Head of caudate nucleus (tissue), 42 donors: Measurements from ENCODE around the gene PTPRM.
A peak's percentile ranks its signal among the peaks of the same experiment; 100 is the strongest.

Source experiments
- DNase-seq, 42 donors: peaks; one replicate each; pipeline versions ENCODE4 v3.0.0 to v3.0.0-alpha.2; 2020 to 2021; ENCODE audit warnings: mixed read lengths in 7 of 42
- intact Hi-C: fragments of 100-400 bp; cut with DNase I; formaldehyde crosslinking; loops from one replicate; pipeline ENCODE4 v1.15.0; 2022

PTPRM gene

DNA sequence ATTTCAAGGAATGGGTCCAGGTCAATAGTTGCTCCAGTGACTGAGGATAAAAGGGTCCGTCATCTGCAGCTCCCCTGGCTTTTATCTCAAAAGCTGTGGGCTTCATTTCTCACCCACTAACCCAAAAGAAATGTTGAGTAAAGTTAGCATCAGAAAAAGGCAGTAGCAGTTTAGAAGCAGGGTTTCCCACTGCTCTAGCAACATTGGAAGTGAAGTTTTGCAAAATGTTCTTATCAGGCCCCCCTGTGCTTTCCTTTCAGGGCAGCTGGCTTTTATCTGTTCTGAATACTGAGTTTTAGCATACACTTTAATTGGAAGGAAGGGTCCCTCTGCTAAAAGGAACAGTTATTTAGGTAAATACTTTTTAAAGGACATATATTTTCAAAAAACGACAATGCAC lies 745.9 kb downstream of the PTPRM start:
- intact Hi-C loops = no loop called here
- DNase-seq = no peak

- no peak for DNase-seq
Observed at GRCh38 chr18:8314124-8314523, 747.0 kb downstream of the PTPRM start.

DNA sequence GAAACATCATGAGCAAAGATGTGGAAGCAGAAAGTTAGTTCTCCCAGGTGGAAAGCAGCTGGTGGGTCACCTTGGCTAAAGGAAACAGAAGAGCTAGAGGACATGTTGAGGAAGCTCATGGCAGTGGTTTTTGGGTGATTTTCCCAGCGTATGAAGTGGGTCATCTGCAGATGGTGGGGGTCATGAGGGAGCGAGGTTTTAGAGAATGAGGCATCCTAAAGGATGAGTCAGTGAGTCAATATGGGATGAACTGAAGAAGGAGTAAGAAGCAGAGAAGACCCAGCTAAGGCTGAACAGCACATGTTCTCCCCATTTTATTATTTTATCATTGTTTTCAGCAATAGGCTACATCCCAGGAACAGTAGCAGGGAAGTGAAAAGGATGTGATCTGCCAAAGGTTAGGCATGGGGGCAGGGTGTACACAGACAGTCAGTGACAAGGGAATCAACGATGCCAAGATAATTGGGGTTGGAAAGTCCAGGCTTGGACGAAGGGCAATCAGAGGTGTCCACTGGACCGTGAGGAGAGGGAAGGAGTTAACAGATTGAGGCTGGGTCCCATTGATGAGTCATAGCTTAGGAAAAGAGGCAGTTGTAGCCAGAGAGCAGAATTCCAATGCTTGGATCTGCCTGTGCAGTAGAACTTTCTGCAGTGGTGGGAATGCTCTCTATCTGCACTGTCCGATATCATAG lies 752.8 kb downstream of the PTPRM start:
- DNase-seq = no peak
- intact Hi-C loops = no loop called here

More at GRCh38 chr18:8314124-8314523, 747.0 kb downstream of the PTPRM start:
- intact Hi-C loops = no loop called here

DNA sequence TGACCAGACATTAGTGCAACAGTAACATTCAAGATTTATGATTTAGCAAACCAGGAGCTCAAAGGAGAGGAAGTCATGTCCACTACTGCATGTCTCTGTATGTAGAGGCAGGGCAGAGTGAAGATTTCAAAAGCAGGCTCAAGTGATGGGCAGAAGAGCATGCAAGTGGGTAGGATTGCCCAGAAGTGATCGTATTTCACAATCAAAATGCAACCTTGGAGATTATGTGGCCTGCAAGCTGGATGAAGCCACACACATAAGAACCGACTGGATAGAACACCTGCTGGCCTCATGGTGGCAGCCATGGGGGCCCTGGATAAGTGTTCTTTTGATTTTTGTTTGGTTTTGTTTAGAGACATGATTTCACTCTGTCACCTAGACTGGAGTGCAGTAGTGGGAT lies 755.4 kb downstream of the PTPRM start:
- no peak for DNase-seq
- intact Hi-C loops = no loop called here

GRCh38 chr18:8324343-8325065 lies 757.4 kb downstream of the PTPRM start:
- intact Hi-C loops = no loop called here
- DNase-seq = no peak

GRCh38 chr18:8326763-8327394 lies 759.8 kb downstream of the PTPRM start:
- intact Hi-C loops = no loop called here
- DNase-seq = no peak

GRCh38 chr18:8328126-8328525 lies 761.0 kb downstream of the PTPRM start:
- intact Hi-C loops = no loop called here

GRCh38 chr18:8329186-8329771 lies 762.2 kb downstream of the PTPRM start:
- intact Hi-C loops = no loop called here
- no peak for DNase-seq

More at GRCh38 chr18:8328126-8328525, 761.0 kb downstream of the PTPRM start:
- no peak for DNase-seq

DNA sequence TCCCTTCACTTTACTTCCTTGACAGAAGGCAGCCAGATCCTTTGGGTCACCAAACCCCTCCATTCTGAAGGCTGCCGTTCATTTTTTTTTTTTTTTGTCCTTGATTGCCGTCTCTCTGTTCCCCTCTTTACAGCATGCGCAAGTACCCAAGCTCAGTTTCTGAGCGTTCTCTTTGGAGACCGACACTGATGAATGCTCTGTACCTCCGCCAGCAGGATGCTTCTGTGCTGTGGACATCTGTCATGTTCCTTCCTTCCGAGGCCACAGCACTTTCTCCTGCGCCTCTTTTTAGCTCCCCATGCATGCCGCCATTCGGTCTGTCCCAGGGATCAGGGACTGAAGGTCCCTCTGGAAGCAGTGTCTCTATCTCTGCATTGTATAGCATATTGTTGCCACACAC lies 763.5 kb downstream of the PTPRM start:
- no peak for DNase-seq
- intact Hi-C loops = no loop called here

GRCh38 chr18:8332286-8332685 lies 765.2 kb downstream of the PTPRM start:
- intact Hi-C loops = no loop called here
- no peak for DNase-seq

- intact Hi-C loops = no loop called here
- no peak for DNase-seq
Observed at GRCh38 chr18:8333961-8334360, 766.8 kb downstream of the PTPRM start.

DNA sequence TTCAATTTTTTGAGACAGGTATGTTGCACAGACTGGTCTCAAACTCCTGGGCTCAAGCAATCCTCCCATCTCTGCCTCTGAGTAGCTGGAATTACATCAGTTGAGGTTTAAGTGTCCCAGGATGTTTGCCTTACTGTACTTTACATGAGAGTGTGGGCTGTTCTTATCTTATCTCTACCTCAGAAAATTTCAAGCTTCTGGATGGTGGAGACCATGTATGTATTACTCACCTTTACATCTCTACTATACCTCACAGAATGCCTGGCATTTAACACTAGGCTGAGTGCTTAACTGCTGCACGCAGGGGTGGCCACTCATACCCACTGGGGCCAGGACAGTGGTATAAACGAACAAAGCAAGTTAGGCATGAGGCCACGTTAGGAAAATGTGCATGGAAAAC lies 770.1 kb downstream of the PTPRM start:
- intact Hi-C loops = no loop called here

DNA sequence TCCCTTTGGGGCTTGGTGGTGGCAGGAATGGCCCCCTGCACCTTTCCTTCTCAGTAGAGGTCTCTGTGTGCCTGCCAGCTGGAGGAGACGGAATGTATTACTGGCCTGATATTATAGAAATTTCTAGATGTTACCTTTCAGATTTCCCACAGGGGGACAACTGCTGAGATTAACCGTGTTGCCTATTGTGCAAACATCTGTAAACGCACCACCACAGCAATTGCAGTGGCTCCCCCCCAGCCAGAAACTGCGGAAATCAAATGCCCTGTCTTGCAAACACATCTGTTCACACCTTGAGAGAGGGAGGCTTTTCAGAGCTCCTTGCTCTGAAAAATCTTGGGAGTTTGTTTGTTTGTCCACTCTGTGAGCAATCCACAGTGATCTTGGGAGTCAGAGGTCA lies 772.1 kb downstream of the PTPRM start:
- DNase-seq = no peak
- intact Hi-C loops = no loop called here

More for the DNA sequence above, 770.1 kb downstream of the PTPRM start:
- no peak for DNase-seq

DNA sequence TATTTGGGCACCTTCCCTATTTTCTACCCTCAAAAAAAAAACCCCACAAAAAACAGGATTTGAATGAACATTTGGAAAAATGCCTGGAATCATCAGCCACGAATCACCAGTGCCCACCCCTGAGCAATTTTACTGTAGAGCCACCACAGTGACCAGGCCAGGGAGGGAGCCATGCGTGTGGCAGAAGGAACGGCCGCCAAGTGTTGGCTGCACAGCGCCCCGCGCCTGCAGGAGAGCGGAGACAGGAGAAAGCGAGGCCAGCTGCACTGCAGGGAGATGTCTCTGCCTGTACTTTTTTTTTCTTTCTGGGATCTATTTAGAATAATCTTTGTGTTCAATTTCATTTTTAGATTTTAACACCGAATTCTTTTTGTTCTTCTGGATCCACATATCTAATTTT lies 772.8 kb downstream of the PTPRM start:
- intact Hi-C loops = no loop called here
- DNase-seq = peak in 41 of 42 donors; percentile 8 to 82 (median 58)

GRCh38 chr18:8341481-8342230 lies 774.5 kb downstream of the PTPRM start:
- DNase-seq = no peak
- intact Hi-C loops = no loop called here

GRCh38 chr18:8348051-8348720 lies 781.1 kb downstream of the PTPRM start:
- DNase-seq = no peak
- intact Hi-C loops = no loop called here

- intact Hi-C loops = no loop called here
- no peak for DNase-seq
Observed at GRCh38 chr18:8349608-8350323, 782.6 kb downstream of the PTPRM start.

- DNase-seq = no peak
- intact Hi-C loops = no loop called here
Observed at GRCh38 chr18:8350628-8351027, 783.5 kb downstream of the PTPRM start.
